ENCODE measurements around the gene PIK3CD. TPM values are rescaled to one million over a fixed set of nuclear protein-coding genes. Genes with fewer than 3 reads are reported as not detected.

The PIK3CD gene
- total and polyA plus RNA-seq, 2 donors (not counting 3 experiments of a cell fraction or from before 2014, with no cell fraction given), result 3.5 to 5.2 TPM

DNA sequence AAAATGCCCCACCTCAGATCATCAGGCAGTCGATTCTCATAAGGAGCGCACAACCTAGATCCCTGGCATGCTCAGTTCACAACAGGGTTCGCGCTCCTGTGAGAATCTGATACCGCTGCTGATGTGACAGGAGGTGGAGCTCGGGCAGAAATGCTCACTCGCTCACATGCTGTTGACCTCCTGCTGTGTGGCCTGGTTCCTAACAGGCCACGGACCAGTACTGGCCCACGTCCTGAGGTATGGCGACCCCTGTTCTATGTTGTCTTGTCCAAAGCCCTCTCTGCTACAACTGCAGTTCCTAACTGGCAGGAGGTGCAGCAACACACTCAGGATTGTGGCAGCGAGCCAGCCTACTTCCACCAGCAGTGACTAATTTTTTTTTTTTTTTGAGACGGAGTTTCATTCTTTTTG, 101.6 kb downstream of the PIK3CD start:
- no peaks in the 10 kb centered on the region for H3K79me2 ChIP-seq (ENCODE audit: control insufficient read depth, insufficient read depth, low read length)
- H3K27ac ChIP-seq (ENCODE audit: insufficient read depth, low read depth, low read length), result no peak overlapping the region
- intact Hi-C loops (cut with micrococcal nuclease) (no loop called here), dilution Hi-C loops (cut with MboI; ENCODE audit: extremely low pct_ligation_motif_present, low sequenced_read_pairs) (no loop called here)
- H3K4me2 ChIP-seq (ENCODE audit: insufficient read depth, low read length), result no peak overlapping the region
- no TSS peak for BruUV-seq (replicated peaks)
- H3K36me3 ChIP-seq (ENCODE audit: control insufficient read depth in 2 of 2, extremely low read depth in 1 of 2, insufficient read depth in 2 of 2, low read length in 2 of 2), result peaks cover 0 to 12% of the 10 kb centered on the region in 2 experiments
- DNase-seq (ENCODE audit: low read depth, low spot score), result peak; percentile 64
- POLR2A ChIA-PET, result no interaction called here
- H3K4me1 ChIP-seq (ENCODE audit: control insufficient read depth, extremely low read depth, insufficient read depth, low read length), result peaks cover 9% of the 10 kb centered on the region
- FAIRE-seq, result peak; percentile 82
- H3K4me3 ChIP-seq (replicated peaks in 1 of 3; ENCODE audit: insufficient read depth in 1 of 3, low read depth in 1 of 3, low read length in 3 of 3), result no peak overlapping the region
- H3K9me1 ChIP-seq (replicated peaks; ENCODE audit: control insufficient read depth, extremely low read depth, insufficient read depth, low read length), result no peaks in the 10 kb centered on the region
- TF ChIP-seq, protein P1, sequence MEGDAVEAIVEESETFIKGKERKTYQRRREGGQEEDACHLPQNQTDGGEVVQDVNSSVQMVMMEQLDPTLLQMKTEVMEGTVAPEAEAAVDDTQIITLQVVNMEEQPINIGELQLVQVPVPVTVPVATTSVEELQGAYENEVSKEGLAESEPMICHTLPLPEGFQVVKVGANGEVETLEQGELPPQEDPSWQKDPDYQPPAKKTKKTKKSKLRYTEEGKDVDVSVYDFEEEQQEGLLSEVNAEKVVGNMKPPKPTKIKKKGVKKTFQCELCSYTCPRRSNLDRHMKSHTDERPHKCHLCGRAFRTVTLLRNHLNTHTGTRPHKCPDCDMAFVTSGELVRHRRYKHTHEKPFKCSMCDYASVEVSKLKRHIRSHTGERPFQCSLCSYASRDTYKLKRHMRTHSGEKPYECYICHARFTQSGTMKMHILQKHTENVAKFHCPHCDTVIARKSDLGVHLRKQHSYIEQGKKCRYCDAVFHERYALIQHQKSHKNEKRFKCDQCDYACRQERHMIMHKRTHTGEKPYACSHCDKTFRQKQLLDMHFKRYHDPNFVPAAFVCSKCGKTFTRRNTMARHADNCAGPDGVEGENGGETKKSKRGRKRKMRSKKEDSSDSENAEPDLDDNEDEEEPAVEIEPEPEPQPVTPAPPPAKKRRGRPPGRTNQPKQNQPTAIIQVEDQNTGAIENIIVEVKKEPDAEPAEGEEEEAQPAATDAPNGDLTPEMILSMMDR (IDR thresholded peaks at IDR 0.05; ENCODE audit: extremely low read depth in 1 of 2, insufficient read depth in 1 of 2, low read depth in 1 of 2, low read length in 2 of 2), result no peak
- no peak for TF ChIP-seq FOS (IDR thresholded peaks at IDR 0.05; ENCODE audit: borderline replicate concordance, insufficient read depth, low read length)
- no peak for TF ChIP-seq POLR2A (IDR thresholded peaks at IDR 0.05; ENCODE audit: low read depth, low read length)
- TF ChIP-seq JUN (IDR thresholded peaks at IDR 0.05; ENCODE audit: borderline replicate concordance, insufficient read depth, insufficient read length, low read depth), result no peak
- TF ChIP-seq, protein P2, sequence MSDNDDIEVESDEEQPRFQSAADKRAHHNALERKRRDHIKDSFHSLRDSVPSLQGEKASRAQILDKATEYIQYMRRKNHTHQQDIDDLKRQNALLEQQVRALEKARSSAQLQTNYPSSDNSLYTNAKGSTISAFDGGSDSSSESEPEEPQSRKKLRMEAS (IDR thresholded peaks at IDR 0.05; ENCODE audit: insufficient read depth, insufficient read length), result no peak
- H2AFZ ChIP-seq (ENCODE audit: low read depth, low read length), result no peak overlapping the region
- no peaks in the 10 kb centered on the region for H3K27me3 ChIP-seq (ENCODE audit: control insufficient read depth in 2 of 2, insufficient read depth in 2 of 2, low read length in 2 of 2)
- CTCF ChIA-PET, result no interaction called here
- H3K9me3 ChIP-seq (replicated peaks; ENCODE audit: control insufficient read depth, insufficient read depth, low read length), result no peaks in the 10 kb centered on the region
- no peak overlapping the region for H3K9ac ChIP-seq (replicated peaks; ENCODE audit: extremely low read depth, insufficient read depth, low read length)
- H4K20me1 ChIP-seq (replicated peaks; ENCODE audit: control insufficient read depth, extremely low read depth, insufficient read depth, low read length), result no peaks in the 10 kb centered on the region

DNA sequence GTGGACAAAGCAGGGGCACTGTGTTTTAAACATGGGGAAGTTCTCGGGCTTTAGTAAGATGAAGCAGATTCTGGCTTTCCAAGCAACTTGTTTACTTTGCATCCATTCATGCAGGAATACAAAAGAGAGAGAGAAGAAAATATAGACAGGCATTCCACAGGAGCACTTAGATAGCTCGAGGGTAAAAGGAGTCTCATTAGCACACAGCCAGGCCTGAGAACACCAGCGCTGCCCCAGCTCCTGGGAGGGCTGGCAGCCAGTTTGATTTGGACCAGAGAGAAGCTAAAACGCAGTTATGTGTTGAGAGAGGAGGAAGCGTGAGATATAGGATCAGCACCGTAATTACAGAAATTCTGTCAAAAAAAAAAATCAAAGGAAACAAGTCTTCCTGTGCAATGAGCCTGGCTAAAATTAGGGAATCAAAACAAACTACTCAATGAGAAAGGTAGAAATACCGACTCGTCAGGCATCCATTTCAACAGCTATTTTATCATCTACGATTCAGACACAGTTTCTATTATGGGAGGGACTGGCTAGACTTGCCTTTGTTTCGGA, 104.0 kb downstream of the PIK3CD start:
- intact Hi-C loops (cut with micrococcal nuclease) (no loop called here), dilution Hi-C loops (cut with MboI; ENCODE audit: extremely low pct_ligation_motif_present, low sequenced_read_pairs) (no loop called here)
- DNase-seq (ENCODE audit: low read depth, low spot score) (peak; percentile 39), FAIRE-seq (no peak)
- CTCF ChIA-PET, result interaction anchor here (0.6 to 2.0 kb wide), 2 partner anchors 29 to 45 kb away, joined by 3 to 4 read pairs; no protein-coding TSS in a partner anchor
- Histone ChIP-seq H4K20me1 (replicated peaks; ENCODE audit: control insufficient read depth, extremely low read depth, insufficient read depth, low read length) (no peaks in the 10 kb centered on the region), H3K27me3 (ENCODE audit: control insufficient read depth in 2 of 2, insufficient read depth in 2 of 2, low read length in 2 of 2) (no peaks in the 10 kb centered on the region), H3K4me2 (ENCODE audit: insufficient read depth, low read length) (peak overlapping the region; percentile 21), H3K9ac (replicated peaks; ENCODE audit: extremely low read depth, insufficient read depth, low read length) (no peak overlapping the region), H3K27ac (ENCODE audit: insufficient read depth, low read depth, low read length) (no peak overlapping the region), H2AFZ (ENCODE audit: low read depth, low read length) (no peak overlapping the region), H3K36me3 (ENCODE audit: control insufficient read depth in 2 of 2, extremely low read depth in 1 of 2, insufficient read depth in 2 of 2, low read length in 2 of 2) (peaks cover 0 to 5% of the 10 kb centered on the region in 2 experiments), H3K4me3 (replicated peaks in 1 of 3; ENCODE audit: insufficient read depth in 1 of 3, low read depth in 1 of 3, low read length in 3 of 3) (no peak overlapping the region), H3K79me2 (ENCODE audit: control insufficient read depth, insufficient read depth, low read length) (no peaks in the 10 kb centered on the region), H3K9me3 (replicated peaks; ENCODE audit: control insufficient read depth, insufficient read depth, low read length) (no peaks in the 10 kb centered on the region), H3K9me1 (replicated peaks; ENCODE audit: control insufficient read depth, extremely low read depth, insufficient read depth, low read length) (no peaks in the 10 kb centered on the region), H3K4me1 (ENCODE audit: control insufficient read depth, extremely low read depth, insufficient read depth, low read length) (peaks cover 9% of the 10 kb centered on the region)
- no TSS peak for BruUV-seq (replicated peaks)
- TF ChIP-seq EZH2 (IDR thresholded peaks at IDR 0.05; ENCODE audit: borderline replicate concordance, low read depth, low read length, severe bottlenecking) (no peak), MYC (IDR thresholded peaks at IDR 0.05; ENCODE audit: low read depth, low read length) (no peak), POLR2AphosphoS5 (IDR thresholded peaks at IDR 0.05; ENCODE audit: insufficient read depth, low read depth, low read length) (no peak), JUN (IDR thresholded peaks at IDR 0.05; ENCODE audit: borderline replicate concordance, insufficient read depth, insufficient read length, low read depth) (no peak), GATA2 (IDR thresholded peaks at IDR 0.05; ENCODE audit: insufficient read depth, insufficient read length, low read depth, low read length) (no peak), POLR2A (IDR thresholded peaks at IDR 0.05; ENCODE audit: low read depth, low read length) (no peak), FOS (IDR thresholded peaks at IDR 0.05; ENCODE audit: borderline replicate concordance, insufficient read depth, low read length) (no peak)
- TF ChIP-seq, protein P1 (IDR thresholded peaks at IDR 0.05; ENCODE audit: extremely low read depth in 1 of 2, insufficient read depth in 1 of 2, low read depth in 1 of 2, low read length in 2 of 2), result no peak
- TF ChIP-seq, protein P2 (IDR thresholded peaks at IDR 0.05; ENCODE audit: insufficient read depth, insufficient read length), result no peak
- POLR2A ChIA-PET, result no interaction called here
